Activated T-helper 1 cell treated with anti-CD3 and anti-CD28 coated beads, Interleukin-2, amount 50 U/mL, for 16 hours (primary cell): ENCODE results near the gene LIMS1.
"Not testable (repeated sequence)": the region's sequence is repeated elsewhere in the genome, so short reads cannot be mapped to it uniquely, and the experiment has no call there.

Experiments
- DNase-seq, 2 donors: peaks; one replicate each; pipeline ENCODE4 v3.0.0-alpha.2; 2020; ENCODE audit warnings: low read depth in 1 of 2, low spot score in 1 of 2

Gene LIMS1

GRCh38 chr2:108548208-108549003 is 14.1 kb downstream of the LIMS1 start:
- DNase-seq, result no peak

- no peak for DNase-seq
These were observed 18.3 kb downstream of the LIMS1 start for GRCh38 chr2:108552566-108552965.

GRCh38 chr2:108553209-108553919 is 19.1 kb downstream of the LIMS1 start:
- DNase-seq, result no peak

GRCh38 chr2:108554528-108554927 is 20.3 kb downstream of the LIMS1 start:
- no peak for DNase-seq

GRCh38 chr2:108555572-108555971 is 21.3 kb downstream of the LIMS1 start:
- no peak for DNase-seq

GRCh38 chr2:108556581-108556980 is 22.3 kb downstream of the LIMS1 start:
- not testable (repeated sequence) for DNase-seq

- no peak for DNase-seq
These were observed 26.1 kb downstream of the LIMS1 start for GRCh38 chr2:108560241-108560811.

GRCh38 chr2:108560895-108561530 is 26.7 kb downstream of the LIMS1 start:
- DNase-seq, result no peak

GRCh38 chr2:108562274-108562673 is 28.0 kb downstream of the LIMS1 start:
- no peak for DNase-seq

GRCh38 chr2:108564510-108564909 is 30.2 kb downstream of the LIMS1 start:
- no peak for DNase-seq

GRCh38 chr2:108565778-108566375 is 31.6 kb downstream of the LIMS1 start:
- DNase-seq, result no peak

GRCh38 chr2:108570416-108570815 is 36.1 kb downstream of the LIMS1 start:
- DNase-seq, result no peak

GRCh38 chr2:108571286-108571685 is 37.0 kb downstream of the LIMS1 start:
- DNase-seq, result no peak

GRCh38 chr2:108573061-108573460 is 38.8 kb downstream of the LIMS1 start:
- no peak for DNase-seq

GRCh38 chr2:108574332-108574731 is 40.1 kb downstream of the LIMS1 start:
- no peak for DNase-seq

- no peak for DNase-seq
These were observed 41.1 kb downstream of the LIMS1 start for GRCh38 chr2:108575132-108575966.

- no peak for DNase-seq
These were observed 42.8 kb downstream of the LIMS1 start for GRCh38 chr2:108577099-108577498.

GRCh38 chr2:108579623-108580022 is 45.4 kb downstream of the LIMS1 start:
- no peak for DNase-seq

GRCh38 chr2:108580050-108580449 is 45.8 kb downstream of the LIMS1 start:
- no peak for DNase-seq

GRCh38 chr2:108583903-108584520 is 49.7 kb downstream of the LIMS1 start:
- peak in 1 of 2 donors; percentile 25 for DNase-seq
